ENCODE results near the gene CELF1. TPM values are rescaled to one million over a fixed set of nuclear protein-coding genes. Genes with fewer than 3 reads are reported as not detected.

CELF1 gene
- total RNA-seq, 1 donor from 2014 or later, result 173 TPM

DNA sequence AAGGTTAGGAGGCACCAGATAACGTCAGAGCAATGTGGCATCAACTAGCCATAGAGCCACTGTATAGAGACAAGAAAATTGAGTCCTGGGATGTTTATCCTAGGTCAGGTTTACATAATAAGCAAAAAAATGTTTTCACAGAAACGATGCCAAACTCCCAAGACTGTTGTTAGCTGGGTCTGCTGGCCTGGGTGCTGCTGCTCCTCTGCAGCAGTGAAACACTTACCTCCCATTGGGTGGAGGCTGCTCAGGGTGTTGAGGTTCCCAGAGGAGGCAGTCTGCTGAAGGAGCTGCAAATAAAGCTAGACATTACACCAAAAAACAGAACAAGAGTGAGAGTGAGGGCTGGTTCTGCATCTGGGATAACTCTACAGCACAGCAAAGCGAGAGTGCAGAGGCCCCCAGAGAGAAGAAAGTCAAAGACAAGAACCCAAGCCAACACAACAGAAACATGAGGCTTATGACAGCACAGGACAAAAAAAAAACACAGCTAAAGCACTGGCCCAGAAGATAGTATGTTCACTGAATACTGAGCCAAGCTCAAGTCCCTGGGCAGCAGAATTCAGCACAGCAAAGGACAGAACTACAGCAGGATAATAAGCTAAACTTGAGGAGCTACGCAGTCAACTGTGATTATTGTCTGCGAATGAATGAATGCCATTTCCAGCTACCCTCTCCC lies 74.1 kb downstream of the CELF1 start:
- no peak overlapping the region for H3K4me2 ChIP-seq
- no peaks in the 10 kb centered on the region for H3K27me3 ChIP-seq
- no peak overlapping the region for H2AFZ ChIP-seq (replicated peaks)
- H3K4me3 ChIP-seq, result no peak overlapping the region
- H3F3A ChIP-seq (ENCODE audit: low read depth), result peaks cover 6% of the 10 kb centered on the region
- no peak for DNase-seq (ENCODE audit: low spot score)
- no peak overlapping the region for H3K9ac ChIP-seq
- no peaks in the 10 kb centered on the region for H3K4me1 Mint-ChIP-seq
- no peak overlapping the region for H3K27ac Mint-ChIP-seq
- H3K4me1 ChIP-seq, result no peaks in the 10 kb centered on the region
- H3K4me3 Mint-ChIP-seq, result no peak overlapping the region
- no peak for TF ChIP-seq EZH2 (IDR thresholded peaks at IDR 0.05)
- no peak for TF ChIP-seq EZH2phosphoT487 (IDR thresholded peaks at IDR 0.05)
- TF ChIP-seq CTCF (IDR thresholded peaks at IDR 0.05), result no peak
- no peak overlapping the region for H3K27ac ChIP-seq
- peaks cover 28% of the 10 kb centered on the region for H4K20me1 ChIP-seq (ENCODE audit: low read depth)
- no peaks in the 10 kb centered on the region for H3K9me3 Mint-ChIP-seq
- peaks cover 19% of the 10 kb centered on the region for H3K36me3 ChIP-seq
- no peaks in the 10 kb centered on the region for H3K27me3 Mint-ChIP-seq (ENCODE audit: insufficient read depth, low read depth)
- peaks cover 46% of the 10 kb centered on the region for H3K36me3 Mint-ChIP-seq
- H3K9me3 ChIP-seq (ENCODE audit: low read depth), result no peaks in the 10 kb centered on the region
- H3K79me2 ChIP-seq (ENCODE audit: low read depth), result peaks cover 33% of the 10 kb centered on the region

- peaks cover 28% of the 10 kb centered on the region for H4K20me1 ChIP-seq (ENCODE audit: low read depth)
- H3K9me3 ChIP-seq (ENCODE audit: low read depth), result no peaks in the 10 kb centered on the region
- no peak for TF ChIP-seq EZH2 (IDR thresholded peaks at IDR 0.05)
- Mint-ChIP-seq H3K4me3 (no peak overlapping the region), H3K36me3 (peaks cover 47% of the 10 kb centered on the region), H3K9me3 (no peaks in the 10 kb centered on the region), H3K27ac (no peak overlapping the region), H3K27me3 (ENCODE audit: insufficient read depth, low read depth) (no peaks in the 10 kb centered on the region), H3K4me1 (no peaks in the 10 kb centered on the region)
- H3K79me2 ChIP-seq (ENCODE audit: low read depth), result peaks cover 28% of the 10 kb centered on the region
- H3K4me1 ChIP-seq, result no peaks in the 10 kb centered on the region
- H3K27me3 ChIP-seq, result no peaks in the 10 kb centered on the region
- no peak overlapping the region for H3K27ac ChIP-seq
- peaks cover 6% of the 10 kb centered on the region for H3F3A ChIP-seq (ENCODE audit: low read depth)
- H2AFZ ChIP-seq (replicated peaks), result no peak overlapping the region
- H3K9ac ChIP-seq, result no peak overlapping the region
- no peak overlapping the region for H3K4me3 ChIP-seq
- peaks cover 20% of the 10 kb centered on the region for H3K36me3 ChIP-seq
- no peak overlapping the region for H3K4me2 ChIP-seq
- DNase-seq (ENCODE audit: low spot score), result no peak
Measured at GRCh38 chr11:47477753-47478152, 75.2 kb downstream of the CELF1 start.

DNA sequence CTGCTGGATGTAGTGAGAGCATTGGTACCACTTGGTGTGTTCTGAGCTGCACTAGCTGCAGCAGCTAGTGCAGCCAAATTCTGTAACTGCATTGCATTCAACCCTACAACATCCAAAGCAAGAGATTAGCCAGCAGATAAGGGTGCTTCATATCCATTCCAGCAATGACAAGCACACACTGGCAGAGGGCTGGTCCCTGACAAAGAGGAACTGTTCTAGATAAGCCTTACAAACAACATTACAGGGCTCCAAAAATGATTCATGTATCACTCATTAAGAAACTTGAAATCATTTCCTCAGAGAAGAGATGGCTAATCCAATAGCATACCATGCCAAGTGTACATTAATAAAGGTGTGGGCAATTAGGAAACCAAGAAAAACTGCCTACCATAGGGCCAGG lies 75.6 kb downstream of the CELF1 start:
- peak overlapping the region; percentile 30 for H3K27ac Mint-ChIP-seq
- H3K27me3 ChIP-seq, result no peaks in the 10 kb centered on the region
- peaks cover 28% of the 10 kb centered on the region for H4K20me1 ChIP-seq (ENCODE audit: low read depth)

More for the DNA sequence above, 75.6 kb downstream of the CELF1 start:
- H2AFZ ChIP-seq (replicated peaks), result no peak overlapping the region
- TF ChIP-seq EZH2phosphoT487 (IDR thresholded peaks at IDR 0.05), result no peak
- TF ChIP-seq CTCF (IDR thresholded peaks at IDR 0.05), result no peak
- H3K36me3 Mint-ChIP-seq, result peaks cover 46% of the 10 kb centered on the region
- H3K27me3 Mint-ChIP-seq (ENCODE audit: insufficient read depth, low read depth), result no peaks in the 10 kb centered on the region
- no peaks in the 10 kb centered on the region for H3K4me1 ChIP-seq
- H3K9ac ChIP-seq, result no peak overlapping the region
- no peak for DNase-seq (ENCODE audit: low spot score)
- H3K27ac ChIP-seq, result no peak overlapping the region
- H3K36me3 ChIP-seq, result peaks cover 20% of the 10 kb centered on the region
- no peak overlapping the region for H3K4me2 ChIP-seq
- no peaks in the 10 kb centered on the region for H3K9me3 ChIP-seq (ENCODE audit: low read depth)
- peaks cover 28% of the 10 kb centered on the region for H3K79me2 ChIP-seq (ENCODE audit: low read depth)
- peaks cover 6% of the 10 kb centered on the region for H3F3A ChIP-seq (ENCODE audit: low read depth)
- no peak overlapping the region for H3K4me3 Mint-ChIP-seq
- H3K4me3 ChIP-seq, result no peak overlapping the region
- H3K4me1 Mint-ChIP-seq, result no peaks in the 10 kb centered on the region
- no peaks in the 10 kb centered on the region for H3K9me3 Mint-ChIP-seq

Measured in neural progenitor cell (in vitro differentiated cells).